Neuron (in vitro differentiated cells): ENCODE results near the gene SNUPN.

Experiments used
- H2AFZ ChIP-seq: one replicate; pipeline ENCODE4 v1.6.1; 2013; ENCODE audit warnings: low read depth, mild to moderate bottlenecking, inconsistent platforms, low read length, moderate library complexity
- H3K27me3 ChIP-seq: one replicate; pipeline ENCODE4 v1.6.1; 2013; ENCODE audit warnings: low read length; ENCODE audit not compliant: insufficient read depth
- H3K36me3 ChIP-seq: one replicate; pipeline ENCODE4 v1.6.1; 2013; ENCODE audit warnings: low read length; ENCODE audit not compliant: insufficient read depth
- H3K4me1 ChIP-seq: one replicate; pipeline ENCODE4 v1.6.1; 2013; ENCODE audit warnings: low read length; ENCODE audit not compliant: insufficient read depth
- H3K4me3 ChIP-seq: 2 replicates; pipeline ENCODE4 v1.5.1; 2013; ENCODE audit warnings: mild to moderate bottlenecking, low read length, moderate library complexity
- H3K9me3 ChIP-seq: one replicate; pipeline ENCODE4 v1.6.1; 2013; ENCODE audit warnings: low read length

Gene SNUPN

DNA sequence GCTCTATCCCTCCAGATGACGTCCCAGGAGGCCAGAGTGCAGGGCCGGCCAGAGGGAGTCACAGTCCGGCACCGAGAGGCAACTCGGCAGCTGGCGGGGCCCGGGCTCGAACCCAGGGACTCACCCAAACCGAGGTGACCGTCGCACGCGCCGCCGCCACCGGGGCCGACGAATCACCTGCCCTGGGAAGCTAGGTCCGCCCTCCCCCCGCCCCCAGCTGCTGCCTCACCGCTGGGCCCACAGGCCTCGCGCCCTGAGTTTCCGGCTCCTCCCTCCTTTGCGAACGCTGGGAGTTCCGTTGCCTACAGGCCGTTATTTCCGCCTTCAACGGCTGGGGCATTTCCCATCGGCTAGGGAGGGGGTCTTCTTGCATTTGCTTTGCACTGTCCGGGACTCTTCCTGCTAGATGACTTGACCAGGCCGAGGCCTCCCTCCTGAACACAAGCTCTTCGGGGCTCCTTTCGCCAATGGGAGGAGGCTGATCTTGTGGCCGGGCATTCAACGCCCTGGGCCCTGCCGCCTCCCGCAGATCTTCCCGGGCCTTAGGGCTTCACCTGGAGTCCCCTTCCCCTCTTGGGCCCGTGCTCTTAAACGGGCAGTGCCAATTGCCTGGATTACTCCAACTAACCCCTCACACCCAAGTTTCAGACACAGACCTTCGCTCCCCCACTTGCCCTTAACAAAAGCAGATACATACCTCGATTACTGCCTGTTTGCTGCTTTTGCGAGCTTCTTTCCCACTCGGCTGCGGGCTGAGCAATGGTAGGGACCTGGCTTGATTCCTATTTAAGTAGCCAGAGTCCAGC, at the start of gene SNUPN:
Gene SNUPN, minus strand, starts transcription at position 184 of the 806 bp plus-strand sequence. CDS start 4,674 bp downstream, outside the sequence.
- Histone ChIP-seq H3K4me3 (peak within 1 kb of the TSS; percentile 77), H3K4me1 (peaks cover 5% of the 10 kb centered on the region), H3K9me3 (no peaks in the 10 kb centered on the region), H3K27me3 (no peaks in the 10 kb centered on the region), H3K36me3 (peaks cover under 1% of the 10 kb centered on the region), H2AFZ (peak within 1 kb of the TSS; percentile 77)

DNA sequence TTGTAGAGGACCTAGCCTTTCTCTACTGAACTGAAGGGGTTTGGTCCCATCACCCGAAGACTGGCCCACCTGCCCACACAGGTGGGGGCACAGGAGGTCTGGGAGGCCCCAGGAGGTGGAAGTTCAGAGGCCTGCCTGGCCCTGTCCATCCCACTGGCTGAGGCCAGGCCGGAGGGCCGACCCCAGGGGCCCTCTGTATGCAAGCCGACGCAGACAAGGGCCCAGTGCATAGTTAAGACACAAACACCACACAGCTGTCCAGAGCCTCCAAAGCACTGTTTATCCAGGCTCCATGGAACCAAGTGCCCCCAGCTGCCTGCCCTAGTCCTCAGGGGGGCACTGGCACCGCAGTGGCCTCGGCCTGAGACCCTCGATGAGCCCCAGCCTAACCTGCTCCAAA, 48.8 kb upstream of the SNUPN start:
- peaks cover 11% of the 10 kb centered on the region for H3K4me1 ChIP-seq
- H3K36me3 ChIP-seq: no peaks in the 10 kb centered on the region
- no peak overlapping the region for H3K4me3 ChIP-seq
- no peak overlapping the region for H2AFZ ChIP-seq
- H3K27me3 ChIP-seq: no peaks in the 10 kb centered on the region
- no peaks in the 10 kb centered on the region for H3K9me3 ChIP-seq

DNA sequence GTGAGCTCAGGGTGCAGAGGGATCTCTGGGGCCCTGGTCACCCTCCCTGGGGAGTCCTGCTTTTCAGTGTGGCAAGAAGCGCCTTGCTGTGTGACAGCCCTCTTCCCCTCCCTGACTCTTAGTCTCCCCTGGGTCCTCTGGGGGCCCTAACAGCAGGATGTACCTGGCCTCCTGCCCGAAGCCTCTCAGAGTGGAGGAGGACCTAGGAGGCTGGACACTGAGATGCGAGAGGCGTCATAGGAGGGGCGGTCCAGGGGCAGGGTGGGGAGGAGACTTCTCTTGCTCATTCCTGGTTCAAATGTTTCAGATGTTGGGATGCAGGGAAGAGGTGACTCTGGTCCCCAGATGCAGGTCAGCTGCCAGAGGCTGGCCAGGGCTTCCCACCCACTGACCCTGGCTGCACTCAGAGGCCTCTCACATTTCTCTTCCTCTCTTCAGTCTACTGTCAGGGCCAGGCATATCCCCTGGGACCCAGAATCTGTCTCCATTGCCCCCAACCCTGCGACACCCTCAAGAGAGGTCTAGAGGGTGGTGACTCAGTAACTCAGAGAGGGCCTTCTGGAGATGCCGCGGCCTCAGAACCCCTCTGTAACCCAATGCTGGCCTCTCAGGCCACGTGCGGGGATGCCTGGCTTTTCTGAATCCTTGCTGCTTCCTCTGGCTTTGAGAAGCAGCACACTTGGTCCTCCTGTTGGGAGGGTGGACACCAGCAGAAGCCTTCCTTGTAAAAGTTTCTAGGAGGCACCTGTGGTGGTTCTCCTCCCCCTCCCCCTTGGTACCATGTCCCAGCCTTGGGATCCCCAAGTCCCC, 48.1 kb upstream of the SNUPN start:
- Histone ChIP-seq H3K4me3 (no peak overlapping the region), H3K4me1 (peaks cover 11% of the 10 kb centered on the region), H3K9me3 (no peaks in the 10 kb centered on the region), H3K27me3 (no peaks in the 10 kb centered on the region), H3K36me3 (no peaks in the 10 kb centered on the region), H2AFZ (no peak overlapping the region)

DNA sequence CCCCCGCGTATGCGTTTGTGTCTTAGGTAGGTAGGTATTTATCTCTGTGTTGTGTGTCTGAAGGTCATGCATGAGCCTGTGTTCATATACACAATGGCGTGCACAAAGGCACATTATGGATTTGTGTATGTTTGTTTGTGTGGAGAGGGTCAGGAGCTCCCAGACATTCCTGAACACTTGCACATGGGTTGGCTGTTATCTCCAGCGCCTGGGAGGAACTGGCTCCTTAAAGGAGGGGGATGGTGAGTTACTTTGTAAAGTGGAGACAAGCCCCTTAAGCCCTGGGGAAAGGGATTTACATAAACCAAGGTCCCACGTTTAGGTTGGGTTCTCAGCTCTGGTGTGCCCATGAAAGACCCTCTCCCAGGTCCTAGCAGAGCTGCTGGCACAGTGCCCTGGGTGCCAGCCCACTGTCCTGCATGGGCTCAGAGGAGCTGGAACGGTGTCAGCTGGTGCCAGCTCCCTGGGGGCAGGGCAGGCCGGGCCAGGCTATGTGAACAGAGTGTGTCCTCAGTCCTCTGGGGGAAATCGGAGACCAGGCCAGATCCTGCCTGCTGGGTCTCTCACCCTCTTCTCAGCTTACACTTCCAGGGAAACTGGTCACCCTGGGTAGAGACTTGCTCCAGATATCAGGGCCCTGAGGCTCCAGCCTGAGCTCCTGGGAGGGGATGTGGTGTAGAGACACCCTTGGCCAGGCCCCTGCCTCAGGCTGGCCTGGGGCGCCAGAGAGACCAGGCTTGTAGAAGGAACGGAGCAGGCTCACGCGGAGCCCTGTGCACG, 47.3 kb upstream of the SNUPN start:
- Histone ChIP-seq H3K4me3 (no peak overlapping the region), H3K27me3 (no peaks in the 10 kb centered on the region), H3K4me1 (peaks cover 10% of the 10 kb centered on the region), H2AFZ (no peak overlapping the region), H3K9me3 (no peaks in the 10 kb centered on the region), H3K36me3 (no peaks in the 10 kb centered on the region)

DNA sequence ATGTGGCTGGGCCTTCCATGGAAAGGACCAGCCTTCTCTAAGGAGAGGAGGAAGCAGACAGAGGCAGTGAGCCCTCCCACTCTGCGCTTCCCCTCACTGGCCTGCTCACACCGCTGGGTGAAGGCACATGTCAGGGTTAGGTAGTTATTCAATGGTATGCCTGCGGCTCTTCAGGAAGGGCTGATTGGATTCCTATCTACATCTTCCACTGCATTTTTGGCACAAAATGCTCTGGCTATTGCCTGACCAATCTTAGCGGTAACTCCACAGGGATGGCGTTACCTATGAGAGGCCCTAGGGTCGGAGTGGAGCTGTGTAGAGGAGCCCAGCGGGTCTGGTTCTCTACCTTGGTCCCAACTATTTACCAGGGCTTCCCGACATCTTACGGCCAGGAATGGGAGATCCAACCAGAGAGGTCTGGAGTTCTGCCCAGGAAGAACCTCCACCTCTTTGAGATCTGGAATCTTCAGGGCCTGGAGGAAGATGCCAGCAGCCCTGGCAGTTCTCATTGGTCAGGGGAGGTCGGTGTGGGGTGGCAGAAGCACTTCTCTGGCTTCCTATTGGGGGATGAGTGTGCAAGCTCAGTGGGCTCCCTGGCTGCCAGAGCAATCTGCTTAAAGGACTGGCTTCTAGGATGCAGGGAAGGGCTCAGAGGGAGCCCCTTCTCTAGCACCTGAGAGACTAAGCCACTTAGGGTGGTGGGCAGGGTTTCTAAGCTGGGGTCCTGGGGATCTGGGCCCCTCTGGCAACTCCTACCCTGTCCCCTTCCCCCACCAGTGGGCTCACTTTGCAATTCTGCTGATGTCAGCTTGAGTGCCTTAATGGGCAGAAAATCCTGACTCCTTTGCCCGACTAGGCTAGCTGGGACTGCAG, 46.4 kb upstream of the SNUPN start:
- Histone ChIP-seq H3K27me3 (no peaks in the 10 kb centered on the region), H2AFZ (no peak overlapping the region), H3K4me3 (no peak overlapping the region), H3K9me3 (no peaks in the 10 kb centered on the region), H3K4me1 (peaks cover 4% of the 10 kb centered on the region), H3K36me3 (no peaks in the 10 kb centered on the region)

DNA sequence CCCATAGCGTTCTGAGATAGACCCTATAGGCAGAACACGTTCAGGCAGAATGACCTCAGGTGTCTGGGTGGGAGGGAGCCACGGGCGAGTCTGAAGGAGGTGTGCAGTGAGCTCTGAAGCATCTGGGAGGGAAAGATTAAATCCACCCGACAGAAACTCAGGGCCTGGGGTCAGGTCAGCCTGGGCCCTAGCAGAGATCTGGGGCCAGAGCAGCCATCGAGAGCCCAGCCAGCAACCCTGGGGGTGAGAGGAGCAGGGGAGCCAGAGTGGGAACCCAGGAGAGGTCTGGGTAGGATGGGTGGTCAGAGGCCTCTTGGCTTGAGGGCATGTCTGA, 44.3 kb upstream of the SNUPN start:
- no peaks in the 10 kb centered on the region for H3K27me3 ChIP-seq
- no peak overlapping the region for H2AFZ ChIP-seq
- no peaks in the 10 kb centered on the region for H3K36me3 ChIP-seq
- no peak overlapping the region for H3K4me3 ChIP-seq
- H3K9me3 ChIP-seq: no peaks in the 10 kb centered on the region
- H3K4me1 ChIP-seq: peaks cover 4% of the 10 kb centered on the region

DNA sequence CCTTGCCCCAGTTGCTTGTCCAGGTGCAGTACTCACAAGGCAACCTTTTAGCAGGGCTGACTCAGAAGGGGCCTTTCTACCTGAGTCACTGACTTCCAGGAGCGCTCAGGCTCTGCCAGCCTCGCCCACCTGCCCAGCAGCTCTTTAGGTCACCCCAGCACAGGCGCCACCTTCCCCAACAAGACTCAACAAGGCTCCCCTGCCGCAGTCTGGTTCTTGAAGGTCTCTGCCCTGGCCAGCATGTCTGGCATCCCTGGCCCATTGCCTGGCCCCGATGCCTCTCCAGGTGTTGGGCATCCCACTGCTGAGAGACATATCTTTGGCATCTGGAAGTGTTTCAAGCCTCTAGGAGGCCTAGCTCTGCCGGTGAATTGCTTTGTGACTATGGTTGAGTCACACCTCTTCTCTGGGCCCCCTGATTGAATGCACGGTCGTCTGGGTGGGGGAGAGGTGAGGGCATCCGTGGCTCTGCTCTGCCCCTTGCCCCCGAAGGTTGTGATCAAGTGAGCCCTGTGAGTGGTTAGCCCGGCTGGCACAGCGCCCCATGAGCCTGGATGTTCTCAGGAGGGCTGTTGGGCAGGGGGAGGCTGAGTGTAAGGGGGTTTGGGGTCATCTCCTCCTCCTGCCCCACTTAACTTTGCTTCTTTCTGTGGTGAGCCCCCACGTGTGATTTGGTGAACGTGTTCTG, 43.8 kb upstream of the SNUPN start:
- H3K27me3 ChIP-seq: no peaks in the 10 kb centered on the region
- H2AFZ ChIP-seq: no peak overlapping the region
- H3K4me3 ChIP-seq: no peak overlapping the region
- no peaks in the 10 kb centered on the region for H3K36me3 ChIP-seq
- no peaks in the 10 kb centered on the region for H3K9me3 ChIP-seq
- H3K4me1 ChIP-seq: peaks cover 1% of the 10 kb centered on the region

DNA sequence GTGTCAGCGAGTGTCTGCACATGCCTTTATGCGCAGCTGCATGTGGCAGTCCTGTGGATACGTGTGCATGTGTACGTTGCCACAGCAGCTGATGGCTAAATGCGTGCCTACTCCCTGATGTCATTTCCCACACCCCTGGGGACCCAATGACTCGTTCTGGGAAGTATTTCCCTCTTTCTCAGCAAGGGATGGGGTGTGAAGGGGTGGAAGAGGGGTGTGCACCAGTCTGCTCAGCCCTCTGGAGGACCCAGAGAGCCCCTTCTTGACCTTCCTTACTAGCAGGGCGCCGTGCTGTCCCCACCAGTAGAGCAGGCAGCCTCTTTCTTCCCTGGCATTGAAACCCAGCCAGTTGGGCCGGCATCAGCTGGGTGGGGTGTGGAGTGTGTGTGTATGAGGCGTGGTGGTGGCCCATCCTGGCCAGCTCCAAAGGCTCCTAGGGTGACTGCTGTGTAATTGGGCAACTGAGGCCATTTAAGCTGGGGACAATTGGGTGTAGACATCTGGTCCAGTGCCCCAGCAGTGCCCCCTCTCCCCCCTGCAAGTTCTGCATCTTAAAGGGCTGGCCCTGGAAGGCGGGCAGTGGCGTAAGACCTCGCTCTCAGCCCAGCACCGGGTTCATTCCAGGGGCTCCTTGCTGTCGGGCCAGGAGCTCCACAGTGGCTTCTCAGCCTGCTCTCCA, 41.4 kb upstream of the SNUPN start:
- Histone ChIP-seq H3K36me3 (no peaks in the 10 kb centered on the region), H3K4me1 (no peaks in the 10 kb centered on the region), H3K4me3 (no peak overlapping the region), H3K27me3 (no peaks in the 10 kb centered on the region), H3K9me3 (no peaks in the 10 kb centered on the region), H2AFZ (no peak overlapping the region)

DNA sequence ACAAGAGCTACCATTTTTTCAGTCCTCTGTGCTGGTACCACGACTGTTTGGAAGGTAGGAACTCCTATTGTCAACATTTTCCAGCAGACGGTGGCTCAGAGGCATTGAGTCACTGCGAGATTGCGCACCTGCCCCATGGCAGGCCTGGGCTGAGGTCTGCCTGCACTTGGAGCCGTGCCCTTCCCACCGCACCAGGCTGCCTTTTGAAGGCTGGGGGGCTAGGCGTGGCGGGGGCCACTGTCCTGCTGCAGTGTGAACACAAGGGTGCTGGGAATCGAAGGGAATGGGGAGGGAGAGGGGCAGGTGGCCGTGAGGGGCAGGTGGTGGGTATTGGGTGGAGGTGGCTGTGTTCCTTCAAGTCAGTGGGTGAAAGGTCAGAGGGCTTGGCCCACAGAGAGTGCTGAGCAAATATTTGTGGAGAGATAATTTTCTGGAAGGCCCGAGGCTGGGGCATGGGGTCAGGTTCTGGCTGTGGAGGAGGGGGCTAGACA, 38.5 kb upstream of the SNUPN start:
- no peaks in the 10 kb centered on the region for H3K9me3 ChIP-seq

DNA sequence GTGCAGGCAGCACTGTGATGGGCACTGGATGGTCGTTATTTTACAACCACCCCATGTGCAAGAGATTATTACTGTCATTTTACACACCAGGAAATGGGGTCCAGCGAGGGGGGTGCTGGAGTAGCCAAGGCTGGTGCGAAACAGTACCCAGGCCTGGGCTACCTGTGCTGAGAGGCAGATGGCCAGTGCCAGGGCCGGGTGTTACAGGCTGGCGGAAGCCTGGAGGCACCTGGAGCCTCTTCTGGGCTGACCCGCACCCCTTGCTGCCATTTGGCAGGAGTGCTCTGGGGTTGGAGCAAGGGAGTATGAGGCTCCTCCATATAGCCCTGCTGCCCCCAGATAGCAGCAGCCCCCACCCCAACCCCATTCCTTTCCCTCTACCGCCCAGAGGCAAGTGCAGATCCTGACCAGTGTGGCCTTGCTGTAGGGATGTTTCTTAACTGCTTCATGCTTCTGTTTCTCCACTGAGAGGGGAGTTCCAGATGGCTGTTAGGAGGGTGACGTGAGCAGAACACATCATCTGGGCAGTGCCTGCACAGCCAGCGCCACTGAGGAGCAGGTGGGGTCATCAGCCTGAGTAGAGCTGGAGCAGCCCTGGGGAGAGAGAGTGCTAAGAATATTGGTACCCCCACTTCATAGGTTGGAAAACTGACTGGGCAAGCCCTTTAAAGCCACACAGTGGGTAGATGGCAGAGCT, 37.4 kb upstream of the SNUPN start:
- no peaks in the 10 kb centered on the region for H3K4me1 ChIP-seq
- H3K4me3 ChIP-seq: no peak overlapping the region
- H2AFZ ChIP-seq: no peak overlapping the region
- peaks cover 16% of the 10 kb centered on the region for H3K36me3 ChIP-seq
- no peaks in the 10 kb centered on the region for H3K9me3 ChIP-seq
- no peaks in the 10 kb centered on the region for H3K27me3 ChIP-seq

More for the DNA sequence above, 38.5 kb upstream of the SNUPN start:
- Histone ChIP-seq H2AFZ (no peak overlapping the region), H3K36me3 (peaks cover 5% of the 10 kb centered on the region), H3K27me3 (no peaks in the 10 kb centered on the region), H3K4me1 (no peaks in the 10 kb centered on the region), H3K4me3 (no peak overlapping the region)

DNA sequence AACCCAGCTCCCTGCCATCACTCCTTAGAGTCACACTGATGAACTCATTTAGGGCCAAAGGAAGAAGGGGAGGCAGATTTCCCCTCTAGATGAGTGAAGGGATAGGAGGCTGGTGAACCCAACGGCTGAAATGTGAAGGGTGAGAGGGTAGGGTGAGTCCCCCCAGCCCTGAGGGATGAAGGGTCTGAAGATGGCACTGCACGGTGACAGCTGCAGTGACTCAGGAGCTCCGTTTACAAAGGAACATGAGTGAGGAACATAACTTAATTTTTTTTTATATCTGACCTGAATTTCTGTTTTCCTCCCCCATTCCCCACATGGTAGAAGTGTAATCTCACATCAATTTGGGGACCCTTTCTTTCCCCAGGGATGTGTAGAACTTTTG, 36.2 kb upstream of the SNUPN start:
- H3K27me3 ChIP-seq: no peaks in the 10 kb centered on the region
- no peak overlapping the region for H3K4me3 ChIP-seq
- no peaks in the 10 kb centered on the region for H3K9me3 ChIP-seq
- peaks cover 26% of the 10 kb centered on the region for H3K36me3 ChIP-seq
- no peaks in the 10 kb centered on the region for H3K4me1 ChIP-seq
- no peak overlapping the region for H2AFZ ChIP-seq
